K562 (cell line): ENCODE measurements around the gene C1QTNF9B.

ENCODE experiments used
- NBN ChIP-seq: fragments of 450-650 bp; IDR thresholded peaks from 2 replicates; pipeline ENCODE4 v1.6.1; 2016; ENCODE audit warnings: low read depth, mild to moderate bottlenecking
- TRIM28 ChIP-seq: fragments of 450-650 bp; IDR thresholded peaks from 2 replicates; pipeline ENCODE4 v1.6.1; 2017
- YY1 ChIP-seq, 3 experiments: IDR thresholded peaks; 2 replicates each; pipeline ENCODE4 v1.6.1; 2011; ENCODE audit warnings: low read length in 2 of 3, mild to moderate bottlenecking in 2 of 3, moderate library complexity in 2 of 3, borderline replicate concordance in 1 of 3, control low read depth in 1 of 3, low read depth in 1 of 3; ENCODE audit not compliant: insufficient read depth in 3 of 3, insufficient replicate concordance in 2 of 3, control insufficient read depth in 1 of 3, insufficient read length in 1 of 3; ENCODE audit errors: extremely low read depth in 1 of 3
- TF ChIP-seq, protein P1 (sequence below): fragments of 250-450 bp; sonication (Bioruptor Pico); IDR thresholded peaks from 2 replicates; pipeline ENCODE4 v1.5.0; 2020; ENCODE audit warnings: mild to moderate bottlenecking

DNA sequence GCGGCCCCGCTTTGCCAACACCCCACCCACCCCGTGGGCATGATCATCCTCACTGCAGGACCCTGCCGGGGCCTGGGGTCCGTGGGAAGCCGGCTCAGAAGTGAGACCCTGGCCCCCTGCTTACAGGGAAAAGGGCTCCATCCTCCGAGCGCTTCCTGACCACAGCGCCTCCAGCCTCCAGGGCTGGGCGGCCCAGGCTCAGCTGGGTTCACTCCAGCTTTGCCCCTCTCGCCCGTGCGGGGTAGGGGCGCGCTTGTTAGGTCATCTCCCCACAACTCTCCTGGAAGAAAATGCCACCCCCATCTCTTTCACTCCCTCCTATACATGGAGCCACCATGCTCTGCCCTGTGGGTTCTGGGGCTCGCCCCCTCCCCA, 6.6 kb upstream of the C1QTNF9B start:
- TF ChIP-seq TRIM28 (no peak), YY1 (IDR thresholded peaks at IDR 0.05; ENCODE audit: borderline replicate concordance in 1 of 3, control insufficient read depth in 1 of 3, extremely low read depth in 1 of 3, insufficient read depth in 3 of 3, insufficient read length in 1 of 3, insufficient replicate concordance in 2 of 3, low read depth in 1 of 3, low read length in 2 of 3) (no peak), NBN (no peak)
- TF ChIP-seq, protein P1, sequence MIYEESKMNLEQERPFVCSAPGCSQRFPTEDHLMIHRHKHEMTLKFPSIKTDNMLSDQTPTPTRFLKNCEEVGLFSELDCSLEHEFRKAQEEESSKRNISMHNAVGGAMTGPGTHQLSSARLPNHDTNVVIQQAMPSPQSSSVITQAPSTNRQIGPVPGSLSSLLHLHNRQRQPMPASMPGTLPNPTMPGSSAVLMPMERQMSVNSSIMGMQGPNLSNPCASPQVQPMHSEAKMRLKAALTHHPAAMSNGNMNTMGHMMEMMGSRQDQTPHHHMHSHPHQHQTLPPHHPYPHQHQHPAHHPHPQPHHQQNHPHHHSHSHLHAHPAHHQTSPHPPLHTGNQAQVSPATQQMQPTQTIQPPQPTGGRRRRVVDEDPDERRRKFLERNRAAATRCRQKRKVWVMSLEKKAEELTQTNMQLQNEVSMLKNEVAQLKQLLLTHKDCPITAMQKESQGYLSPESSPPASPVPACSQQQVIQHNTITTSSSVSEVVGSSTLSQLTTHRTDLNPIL (CRISPR knock-in tag), result no peak
